ENCODE measurements around the gene GBP7.
"Not testable (repeated sequence)": the region's sequence is repeated elsewhere in the genome, so short reads cannot be mapped to it uniquely, and the experiment has no call there.

Gene GBP7

DNA sequence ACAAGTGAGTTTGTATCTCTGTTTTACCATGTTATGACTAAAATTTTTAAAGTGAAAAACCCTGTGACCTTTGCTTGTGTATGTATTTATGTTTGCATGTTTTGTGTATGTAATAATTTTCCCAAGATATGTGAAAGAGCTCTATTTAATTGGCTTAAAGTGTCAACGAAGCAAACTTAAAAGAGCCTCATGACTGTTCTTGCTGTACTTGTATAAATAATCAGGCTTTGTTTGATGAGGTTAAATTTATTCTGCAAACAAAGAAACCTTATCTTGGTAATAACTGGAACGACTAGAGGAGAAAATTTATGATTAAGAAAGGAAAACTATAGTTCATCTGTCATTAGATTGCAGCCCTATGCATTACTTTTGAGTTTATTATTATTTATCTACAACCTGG lies 6.6 kb downstream of the GBP7 start:
- DNase-seq = no peak

DNA sequence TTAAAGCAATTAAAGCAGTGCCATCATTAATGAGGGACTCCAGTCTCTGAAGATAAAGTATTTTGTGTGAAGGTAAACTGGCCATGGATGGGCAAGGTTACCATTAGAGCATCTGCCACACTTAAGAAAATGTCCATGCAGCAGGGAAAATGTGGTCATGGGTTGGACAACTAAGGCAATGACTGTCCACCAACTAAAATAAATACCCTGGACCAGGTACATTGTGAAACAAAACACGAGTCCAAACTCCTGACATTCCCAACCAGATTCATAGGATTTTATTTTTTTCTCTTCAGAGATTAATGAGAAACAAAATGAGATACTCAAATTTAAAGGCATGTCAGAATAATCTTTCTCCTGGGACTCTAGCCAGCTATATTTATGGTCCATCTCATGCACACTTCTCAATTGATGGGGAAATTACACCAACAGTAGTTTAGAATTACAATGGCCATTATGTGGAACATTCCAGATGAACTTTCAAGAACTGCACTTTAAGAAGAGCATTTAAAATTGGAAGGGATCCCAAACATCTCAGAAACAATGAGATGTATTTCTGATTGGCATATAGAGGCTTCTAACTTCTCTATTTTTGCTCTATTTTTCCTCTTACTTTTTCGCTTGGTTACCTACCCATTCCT lies 8.1 kb downstream of the GBP7 start:
- no peak for DNase-seq

DNA sequence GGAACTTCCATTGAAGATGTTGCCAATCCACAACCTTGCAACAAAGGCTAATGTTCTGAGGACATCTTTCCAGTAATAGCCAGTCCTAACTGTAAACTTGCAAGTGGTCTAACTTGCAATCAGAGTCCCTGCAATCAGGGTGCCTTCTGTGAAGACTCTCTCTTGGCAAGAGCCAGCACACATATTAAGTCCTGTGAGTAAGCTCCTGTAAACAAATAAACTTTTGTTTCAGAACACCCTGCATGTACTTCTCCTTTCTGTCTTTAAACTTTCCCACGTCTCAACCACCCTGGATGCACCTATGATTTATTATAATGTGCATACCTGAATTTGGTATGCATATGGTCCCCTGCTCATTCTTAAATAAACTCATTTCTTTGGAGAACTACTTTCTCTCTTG lies 9.1 kb downstream of the GBP7 start:
- no peak for DNase-seq

DNA sequence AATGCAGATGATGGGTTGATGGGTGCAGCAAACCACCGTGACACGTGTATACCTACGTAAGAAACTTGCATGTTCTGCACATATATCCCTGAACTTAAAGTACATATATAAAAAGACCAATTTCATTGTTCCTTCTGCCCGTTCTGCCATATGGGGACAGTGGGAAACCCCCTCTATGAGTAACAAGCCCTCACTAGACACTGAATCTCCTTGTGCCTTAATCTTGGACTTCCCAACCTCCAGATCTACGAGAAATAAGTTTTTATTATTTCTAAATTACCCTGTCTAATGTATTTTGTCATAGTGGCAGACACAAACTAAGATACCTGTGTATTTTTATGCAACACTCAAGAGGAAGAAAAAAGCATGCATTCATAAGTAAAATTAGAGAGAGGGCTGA lies 10.0 kb downstream of the GBP7 start:
- no peak for DNase-seq

DNA sequence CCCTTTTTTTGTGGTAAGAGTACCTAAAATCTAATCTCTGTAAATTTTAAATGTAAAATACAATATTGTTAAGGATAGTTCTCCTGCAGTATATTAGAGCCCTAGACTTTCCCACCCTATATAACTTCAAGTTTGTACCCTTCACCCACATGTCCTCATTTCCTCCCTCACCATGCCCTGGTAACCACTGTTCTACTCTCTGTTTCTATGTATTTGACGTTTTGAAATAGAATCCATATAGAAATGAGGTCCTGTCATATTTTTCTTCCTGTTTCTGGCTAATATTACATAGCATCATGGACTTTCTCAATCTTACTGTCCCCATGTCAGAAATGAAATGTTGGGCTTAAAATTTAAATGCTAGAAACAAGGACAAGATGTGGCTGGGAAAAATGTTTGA lies 24.8 kb downstream of the GBP7 start:
- no peak for DNase-seq

DNA sequence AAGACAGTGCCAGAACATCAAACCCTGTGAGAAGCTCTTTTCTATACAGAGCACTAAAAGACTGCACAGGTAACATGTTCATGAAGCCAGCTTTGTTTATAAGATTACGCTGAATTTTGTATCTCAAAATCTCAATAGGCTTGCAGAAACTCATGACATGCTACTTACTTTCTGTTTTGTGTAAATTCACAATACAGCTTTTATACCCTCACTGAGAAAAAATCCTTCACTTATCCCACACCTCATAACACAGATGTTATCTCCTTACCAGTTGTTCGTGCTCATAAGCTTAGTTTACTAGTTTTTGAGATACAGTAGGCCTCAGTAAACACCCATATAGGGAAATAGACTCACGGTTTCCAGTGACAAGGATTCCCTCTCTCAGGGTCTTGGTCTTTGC lies 25.8 kb downstream of the GBP7 start:
- no peak for DNase-seq

DNA sequence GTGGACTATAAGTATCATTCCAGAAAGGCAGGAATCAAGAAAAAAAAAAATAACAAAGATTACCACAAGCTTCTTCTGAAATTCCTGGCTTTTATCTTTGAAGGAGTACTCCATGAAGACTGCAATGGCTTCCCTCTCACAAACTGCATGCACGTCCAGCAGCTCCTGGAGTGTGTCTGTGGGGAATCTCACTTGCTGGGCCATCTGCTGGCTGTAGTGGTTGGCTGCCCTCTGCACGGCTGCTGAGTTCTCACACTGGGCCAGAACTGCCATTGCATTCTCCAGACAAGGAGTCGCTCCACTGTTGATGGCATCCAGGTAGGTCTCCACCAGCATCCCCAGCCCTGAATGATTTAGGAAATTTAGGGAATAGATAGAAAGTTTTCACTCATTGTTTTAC lies 26.6 kb downstream of the GBP7 start:
- DNase-seq = peak; percentile 29

DNA sequence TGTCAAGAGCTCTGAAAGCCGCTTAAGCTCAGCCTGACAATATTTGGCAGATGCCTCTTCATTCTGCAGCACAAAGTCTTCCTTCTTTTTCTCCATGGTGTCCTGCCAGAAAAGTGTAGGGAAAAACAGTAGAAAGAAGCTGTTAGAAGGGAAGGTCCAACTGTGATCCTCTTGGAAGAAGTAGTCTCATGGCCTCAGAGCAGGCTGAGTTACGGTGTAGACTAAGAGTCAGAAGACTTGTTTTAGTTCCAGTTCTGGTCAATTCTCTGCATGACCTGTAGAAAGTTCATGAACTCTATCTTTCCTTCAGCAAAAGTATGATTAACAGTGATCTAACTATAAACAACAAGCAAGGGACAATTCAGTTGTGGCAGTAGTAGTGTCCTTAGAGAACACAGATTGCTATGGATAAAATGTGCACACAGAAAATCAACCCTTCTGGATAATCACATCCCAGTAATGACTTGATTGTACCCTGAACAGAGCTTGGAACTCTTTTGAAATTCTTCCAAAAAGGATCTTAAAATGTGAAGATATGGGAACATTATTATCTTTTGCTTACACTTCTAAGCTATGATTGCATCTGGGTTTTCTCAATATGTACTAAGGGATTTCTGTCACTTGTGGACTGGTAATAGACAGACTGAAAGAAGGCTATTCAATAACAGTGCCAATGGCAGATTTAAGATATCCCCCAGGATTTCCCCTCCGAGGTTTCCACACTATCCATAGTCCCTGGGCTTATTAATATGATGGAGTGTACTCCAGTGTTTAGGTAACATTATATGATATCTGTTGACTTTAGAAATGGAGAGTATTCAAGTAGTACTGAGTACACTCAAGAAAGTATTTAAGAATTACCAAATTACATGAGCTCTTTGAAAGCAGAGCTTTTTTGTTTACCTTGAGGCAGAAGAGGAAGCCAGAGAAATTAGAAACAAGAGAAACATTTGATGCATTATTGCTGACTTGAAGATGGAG lies 27.8 kb downstream of the GBP7 start:
- DNase-seq = no peak

DNA sequence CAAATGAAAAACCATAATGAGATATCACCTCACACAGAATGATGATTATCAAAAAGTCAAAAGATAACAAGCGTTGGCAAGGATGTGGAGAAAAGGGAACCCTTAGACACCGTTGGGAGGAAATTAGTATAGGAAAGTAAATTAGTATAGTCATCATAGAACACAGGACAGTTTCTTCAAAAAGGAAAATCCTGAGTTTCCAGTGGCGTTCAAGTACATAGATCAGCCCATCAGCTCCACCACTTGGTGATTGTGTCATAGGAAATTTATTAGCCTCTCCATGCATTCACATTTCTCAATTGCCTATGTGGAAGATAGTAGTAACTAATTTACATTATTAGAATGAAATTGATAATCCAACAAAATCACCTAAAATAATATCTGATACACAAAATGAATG lies 29.1 kb downstream of the GBP7 start:
- DNase-seq = no peak

DNA sequence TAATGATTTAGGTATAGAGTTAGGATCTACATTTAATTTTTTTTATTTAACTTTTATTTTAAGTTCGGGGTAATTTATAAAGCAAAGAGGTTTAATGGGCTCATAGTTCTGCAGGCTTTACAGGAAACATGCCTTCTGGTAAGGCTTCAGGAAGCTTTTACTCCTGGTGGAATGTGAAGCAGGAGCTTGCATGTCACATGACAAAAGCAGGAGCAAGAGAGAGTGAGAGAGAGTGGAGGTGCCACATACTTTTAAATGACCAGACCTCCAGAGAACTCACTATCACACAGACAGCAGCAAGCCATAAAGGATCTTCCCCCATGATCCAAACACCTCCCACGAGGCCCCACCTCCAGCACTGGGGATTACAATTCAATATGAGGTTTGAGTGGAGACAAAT lies 32.3 kb downstream of the GBP7 start:
- no peak for DNase-seq

DNA sequence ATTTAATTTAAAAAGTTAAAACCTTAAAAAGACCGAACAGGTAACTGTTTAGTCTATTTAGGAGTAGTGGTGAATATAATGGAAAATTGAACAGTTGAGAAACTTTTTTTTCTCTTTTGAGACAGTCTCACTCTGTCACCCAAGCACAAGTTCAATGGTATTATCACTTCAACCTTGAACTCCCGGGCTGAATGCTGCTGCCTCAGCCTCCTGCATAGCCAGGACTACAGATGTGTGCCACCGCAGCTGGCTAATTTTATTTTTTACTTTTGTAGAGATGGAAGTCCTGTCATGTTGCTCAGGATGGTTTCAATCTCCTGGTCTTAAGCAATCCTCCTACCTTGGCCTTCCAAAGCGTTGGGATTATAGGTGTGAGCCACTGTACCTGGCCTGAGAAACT lies 33.6 kb downstream of the GBP7 start:
- DNase-seq = no peak

DNA sequence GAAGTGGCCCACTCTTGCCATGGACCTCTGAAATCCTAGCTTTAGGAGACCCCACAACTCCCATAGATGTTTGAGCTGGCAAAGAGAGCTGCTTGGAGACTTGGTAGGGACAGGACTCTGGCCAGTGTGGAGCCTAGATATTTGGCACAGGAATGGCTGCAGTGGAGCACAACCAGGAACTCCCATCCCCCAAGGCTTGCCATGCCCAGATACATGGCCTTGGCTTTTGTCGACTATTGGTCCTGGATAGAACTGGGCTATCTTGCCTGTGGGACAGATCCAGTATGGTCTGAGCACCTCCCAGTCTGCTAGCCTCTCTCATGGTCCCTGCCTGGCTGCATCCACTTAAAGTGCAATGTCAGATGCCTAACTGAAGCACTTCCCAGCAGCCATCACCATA lies 42.1 kb downstream of the GBP7 start:
- no peak for DNase-seq

DNA sequence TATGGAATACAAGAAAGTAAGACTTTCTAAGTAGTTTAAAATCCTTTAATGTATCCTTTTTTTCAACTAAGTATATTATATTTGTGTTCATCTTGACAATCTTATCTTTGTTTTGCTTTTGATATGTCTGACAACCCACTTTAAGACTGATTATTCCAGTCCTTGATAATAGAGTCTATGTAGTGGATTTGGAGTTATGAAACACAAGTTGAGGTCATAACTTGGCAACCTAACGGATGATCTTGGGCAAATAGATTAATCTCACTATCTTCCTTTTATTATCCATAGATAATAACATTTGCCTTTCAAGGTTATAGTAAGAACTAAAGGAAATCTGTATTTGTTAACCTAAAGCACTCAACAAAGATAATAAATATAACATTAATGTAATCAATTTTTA lies 45.1 kb downstream of the GBP7 start:
- DNase-seq = no peak

DNA sequence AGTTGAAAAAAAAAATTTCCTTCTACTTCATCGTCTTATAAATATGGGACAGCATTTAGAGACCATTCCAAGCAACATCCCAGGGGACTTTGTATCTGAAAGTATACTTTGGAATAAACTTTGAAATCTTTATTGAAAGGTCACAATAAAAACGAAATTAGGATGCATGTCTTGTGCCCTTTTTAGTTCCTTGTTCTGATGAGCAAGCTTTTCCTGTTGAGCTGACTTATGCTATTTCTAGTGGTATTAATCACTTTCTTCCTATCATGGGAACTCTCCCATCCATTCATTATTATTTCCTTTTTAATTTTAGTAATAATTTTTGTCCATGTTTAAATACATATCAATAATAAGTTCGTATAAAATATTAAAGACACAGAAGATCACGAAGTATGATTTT lies 45.9 kb downstream of the GBP7 start:
- DNase-seq = no peak

DNA sequence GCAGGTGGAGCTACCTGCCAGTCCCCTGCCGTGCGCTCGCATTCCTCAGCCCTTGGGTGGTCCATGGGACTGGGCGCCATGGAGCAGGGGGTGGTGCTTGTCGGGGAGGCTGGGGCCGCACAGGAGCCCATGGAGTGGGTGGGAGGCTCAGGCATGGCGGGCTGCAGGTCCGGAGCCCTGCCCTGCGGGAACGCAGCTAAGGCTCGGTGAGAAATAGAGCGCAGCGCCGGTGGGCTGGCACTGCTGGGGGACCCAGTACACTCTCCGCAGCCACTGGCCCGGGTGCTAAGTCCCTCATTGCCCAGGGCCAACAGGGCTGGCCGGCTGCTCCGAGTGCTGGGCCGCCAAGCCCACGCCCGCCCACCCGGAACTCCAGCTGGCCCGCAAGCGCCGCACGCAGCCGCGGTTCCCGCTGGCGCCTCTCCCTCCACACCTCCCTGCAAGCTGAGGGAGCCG lies 47.8 kb downstream of the GBP7 start:
- not testable (repeated sequence) for DNase-seq

DNA sequence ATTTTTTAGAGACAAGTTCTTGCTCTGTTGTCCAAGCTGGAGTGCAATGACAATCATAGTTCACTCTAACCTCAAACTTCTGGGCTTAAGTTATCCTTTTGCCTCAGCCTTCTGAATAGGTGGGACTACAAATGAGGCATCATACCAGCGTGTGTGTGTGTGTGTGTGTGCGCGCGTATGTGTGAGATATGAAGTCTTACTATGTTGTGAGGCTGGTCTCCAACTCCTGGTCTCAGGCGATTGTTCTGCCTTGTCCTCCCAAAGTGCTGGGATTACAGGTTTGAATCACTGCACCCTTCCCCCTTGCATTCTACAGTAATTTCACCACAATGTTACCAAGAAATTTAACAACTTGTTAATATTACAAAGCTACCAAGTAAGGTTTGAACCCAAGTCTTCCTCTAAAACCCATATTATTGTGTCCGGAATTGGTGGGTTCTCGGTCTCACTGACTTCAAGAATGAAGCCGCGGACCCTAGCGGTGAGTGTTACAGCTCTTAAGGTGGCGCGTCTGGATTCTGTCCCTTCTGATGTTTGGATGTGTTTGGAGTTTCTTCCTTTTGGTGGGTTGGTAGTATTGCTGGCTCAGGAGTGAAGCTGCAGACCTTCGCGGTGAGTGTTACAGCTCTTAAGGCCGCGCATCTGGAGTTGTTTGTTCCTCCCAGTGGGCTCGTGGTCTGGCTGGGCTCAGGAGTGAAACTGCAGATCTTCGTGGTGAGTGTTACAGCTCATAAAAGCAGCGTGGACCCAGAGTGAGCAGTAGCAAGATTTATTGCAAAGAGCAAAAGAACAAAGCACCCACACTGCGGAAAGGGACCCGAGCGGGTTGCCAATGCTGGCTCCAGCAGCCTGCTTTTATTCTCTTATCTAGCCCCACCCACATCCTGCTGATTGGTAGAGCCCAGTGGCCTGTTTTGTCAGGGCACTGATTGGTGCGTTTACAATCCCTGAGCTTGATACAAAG lies 48.9 kb downstream of the GBP7 start:
- DNase-seq = not testable (repeated sequence)

DNA sequence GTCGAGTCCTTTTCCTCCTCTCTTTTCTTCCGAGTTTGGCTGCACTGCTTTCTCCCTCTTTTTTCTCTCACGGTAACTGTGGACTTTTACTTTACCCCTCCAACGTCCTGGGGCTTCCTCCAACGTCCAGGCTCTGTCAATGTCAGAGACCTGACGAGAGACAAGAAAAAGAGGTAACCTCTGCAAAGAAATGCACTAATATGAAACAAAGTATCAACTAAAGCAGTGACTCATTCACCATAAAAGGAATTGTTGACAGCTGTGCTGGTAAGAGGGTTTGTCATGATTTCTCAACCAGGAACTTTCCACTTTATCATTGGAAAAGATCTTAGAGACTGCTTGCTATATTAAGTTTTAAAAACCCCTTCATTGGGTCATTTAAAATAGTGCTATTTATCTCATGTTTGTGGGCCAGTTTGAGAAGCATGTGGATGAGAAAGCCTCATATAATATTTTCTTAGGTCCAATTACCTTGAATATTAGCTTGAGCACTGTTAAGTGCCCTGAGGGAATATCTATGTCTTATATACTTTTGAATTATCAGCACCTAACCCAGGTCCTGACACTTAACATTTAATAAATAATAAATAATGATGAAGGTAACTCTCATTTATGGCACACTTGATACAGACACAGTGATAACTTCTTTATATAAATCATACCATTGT lies 49.8 kb downstream of the GBP7 start, which contains the start of gene GBP2:
Gene GBP2 (minus strand): TSS at position 202 of the 668 bp plus-strand sequence. CDS start 4,148 bp downstream, outside the sequence.
- DNase-seq = no peak

DNA sequence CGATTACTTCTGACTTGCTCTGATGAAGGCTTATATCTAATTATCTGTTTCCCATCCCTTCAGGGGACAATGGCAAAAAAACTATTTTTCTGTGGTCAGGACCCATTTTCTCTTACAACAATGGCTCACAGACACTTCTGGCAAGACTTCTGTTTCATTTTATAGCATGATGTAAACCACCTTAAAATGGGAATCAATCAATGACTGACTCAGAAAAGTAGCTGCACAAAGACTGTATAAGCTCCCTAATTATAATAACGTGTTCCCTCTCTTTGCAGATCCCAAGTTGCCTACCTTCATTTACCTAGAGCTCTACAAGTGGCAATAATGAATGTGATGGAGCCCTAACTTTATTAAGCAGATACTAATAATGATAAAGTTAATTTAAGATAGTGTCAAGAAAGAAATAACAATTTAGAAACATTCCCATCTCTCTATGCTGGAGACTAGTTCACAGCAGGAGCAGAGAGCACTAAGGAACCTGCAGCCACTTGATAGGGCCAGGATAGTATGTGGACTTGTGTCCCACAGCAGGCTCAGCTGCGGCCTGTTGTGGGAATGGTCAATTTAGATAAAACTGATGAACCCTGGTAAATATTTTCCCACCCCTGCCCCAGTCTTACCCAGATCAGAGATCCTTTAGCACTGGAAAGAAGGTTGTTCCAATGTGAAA lies 50.4 kb downstream of the GBP7 start:
- DNase-seq = no peak

DNA sequence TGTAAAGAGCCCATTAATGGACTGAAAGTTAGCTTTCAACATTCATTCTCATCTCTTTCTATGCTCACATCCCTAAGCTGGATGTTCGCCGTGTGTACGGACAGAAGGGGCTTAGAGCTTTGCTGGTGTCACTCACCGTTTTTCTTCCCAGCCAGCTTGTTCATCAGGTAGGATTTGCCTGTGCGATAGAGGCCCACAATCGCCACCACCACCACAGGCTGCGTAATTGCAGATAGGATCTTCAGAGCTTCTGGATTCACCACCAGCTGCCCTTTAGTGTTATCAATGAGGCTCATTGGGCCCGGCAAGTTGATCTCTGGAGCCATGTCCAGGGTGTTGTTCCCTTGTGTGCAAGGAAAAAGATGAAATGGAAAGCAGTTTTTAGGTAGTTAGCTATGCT lies 54.2 kb downstream of the GBP7 start:
- DNase-seq = no peak

DNA sequence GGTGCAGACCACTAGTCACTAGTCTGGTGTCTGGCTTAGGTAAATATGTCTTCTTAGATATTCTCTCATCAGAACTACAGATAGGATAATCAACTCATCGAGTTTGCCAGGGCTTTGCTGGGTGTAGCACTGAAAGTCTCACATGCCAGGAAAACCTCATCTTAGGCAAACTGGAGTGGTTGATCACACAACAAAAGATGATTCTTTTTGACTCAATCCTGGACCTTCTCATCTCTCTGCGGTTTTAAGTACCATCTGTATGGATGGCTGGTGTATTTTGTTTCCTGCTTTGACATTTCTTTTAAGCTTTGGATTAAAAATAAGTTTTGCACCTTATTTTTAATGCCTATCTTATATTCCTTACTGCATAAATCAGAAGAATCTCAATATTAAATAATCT lies 61.1 kb downstream of the GBP7 start:
- DNase-seq = no peak

DNA sequence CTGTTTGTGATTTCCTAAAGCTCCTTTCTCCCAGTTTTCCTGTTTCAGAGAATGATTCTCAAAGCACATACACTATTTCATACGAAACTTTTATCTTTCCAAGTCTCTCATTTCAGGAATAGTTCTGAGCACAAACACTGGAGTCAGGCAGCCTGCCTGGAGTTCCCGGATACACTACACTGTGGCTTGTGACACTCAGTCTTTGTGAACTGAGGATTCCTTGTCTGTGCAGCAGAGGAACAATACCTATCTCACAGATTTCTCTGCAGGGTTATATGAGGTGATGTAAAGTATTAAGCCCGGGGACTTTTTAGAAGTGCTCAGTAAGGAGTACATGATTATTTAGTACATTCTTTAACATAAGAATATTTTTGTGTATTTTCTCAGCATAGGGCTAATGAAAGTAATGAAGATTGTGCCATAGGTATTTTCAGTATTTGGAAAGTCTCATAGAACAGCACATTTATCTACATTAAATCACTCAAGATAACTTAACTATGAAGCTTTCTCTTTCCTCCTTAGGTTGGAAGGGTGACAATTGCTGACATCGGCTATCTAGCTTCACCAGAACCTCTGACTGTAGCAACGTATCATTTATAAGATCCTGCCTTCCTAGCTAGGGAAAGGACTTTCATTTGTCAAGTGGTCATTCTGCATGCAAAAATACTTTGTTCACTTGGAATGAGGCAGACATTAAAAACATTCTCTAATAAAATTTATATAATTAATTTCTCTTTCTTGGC lies 62.8 kb downstream of the GBP7 start:
- DNase-seq = no peak

Data from midbrain (tissue), 1 donor.